AG09319 (cell line): Measurements from ENCODE around the gene PRLH.

ENCODE experiments used
- DNase-seq: peaks from one replicate; pipeline ENCODE4 v3.0.0-alpha.2; 2010; ENCODE audit warnings: low read depth; ENCODE audit errors: extremely low read depth
- CTCF ChIP-seq: IDR thresholded peaks from 2 replicates; pipeline ENCODE4 v1.5.1; 2011; ENCODE audit warnings: low read depth, mild to moderate bottlenecking, inconsistent platforms, low read length, moderate library complexity

Gene PRLH

GRCh38 chr2:237612527-237613357 lies 46.4 kb downstream of the PRLH start:
- DNase-seq: no peak
- TF ChIP-seq CTCF: no peak

- no peak for DNase-seq
- TF ChIP-seq CTCF: no peak
Measured at GRCh38 chr2:237613679-237614078, 47.3 kb downstream of the PRLH start.

- DNase-seq: no peak
- TF ChIP-seq CTCF: no peak
Measured at GRCh38 chr2:237614151-237614720, 47.9 kb downstream of the PRLH start.

- TF ChIP-seq CTCF: no peak
Measured at GRCh38 chr2:237615631-237616249, 49.4 kb downstream of the PRLH start.

GRCh38 chr2:237616373-237616733 lies 50.0 kb downstream of the PRLH start:
- no peak for DNase-seq
- no peak for TF ChIP-seq CTCF

More at GRCh38 chr2:237615631-237616249, 49.4 kb downstream of the PRLH start:
- no peak for DNase-seq
